GM18507 (cell line): ENCODE measurements around the gene IRF2.
"Not testable (repeated sequence)": the region's sequence is repeated elsewhere in the genome, so short reads cannot be mapped to it uniquely, and the experiment has no call there.

ENCODE experiments used
- DNase-seq: peaks from one replicate; pipeline ENCODE4 v3.0.0; 2011; ENCODE audit warnings: low read depth; ENCODE audit not compliant: insufficient read length; ENCODE audit errors: extremely low spot score
- FAIRE-seq: peaks from 2 replicates; lab custom pipeline; 2011; peaks lifted over from hg19 to GRCh38; lab: Jason Lieb, UNC

Gene IRF2

DNA sequence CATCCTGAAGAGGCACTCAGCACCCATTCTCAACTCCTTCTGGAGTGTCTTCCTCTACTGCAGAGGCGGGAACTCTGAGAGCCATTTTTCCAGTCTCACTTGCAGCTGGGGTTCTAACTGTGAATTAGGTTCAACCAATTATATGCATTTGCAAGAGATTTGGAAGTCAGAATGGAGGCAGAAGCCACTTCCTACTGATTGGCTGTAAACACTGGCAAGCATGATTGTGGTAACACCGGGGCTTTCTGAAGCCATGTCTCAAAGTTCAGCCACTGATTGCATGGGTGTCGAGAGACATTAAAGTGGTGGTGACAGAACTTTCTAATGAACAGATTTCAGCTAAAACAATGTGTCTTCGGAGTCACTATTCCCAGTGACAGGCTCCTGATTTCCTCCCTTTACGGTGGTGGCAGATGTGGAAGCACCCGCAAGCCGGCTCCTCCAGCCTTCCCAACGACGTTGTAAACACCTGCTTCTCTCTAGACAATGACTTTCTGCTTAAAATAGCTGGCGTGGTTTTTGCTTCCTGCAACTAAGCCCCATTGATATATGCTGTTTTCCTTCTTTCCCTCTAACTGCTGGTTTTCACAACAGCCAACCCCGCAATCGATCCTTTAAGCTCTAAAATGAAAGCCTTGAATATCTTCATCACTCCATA is 92.0 kb downstream of the IRF2 start:
- DNase-seq (no peak), FAIRE-seq (peak; percentile 60)

DNA sequence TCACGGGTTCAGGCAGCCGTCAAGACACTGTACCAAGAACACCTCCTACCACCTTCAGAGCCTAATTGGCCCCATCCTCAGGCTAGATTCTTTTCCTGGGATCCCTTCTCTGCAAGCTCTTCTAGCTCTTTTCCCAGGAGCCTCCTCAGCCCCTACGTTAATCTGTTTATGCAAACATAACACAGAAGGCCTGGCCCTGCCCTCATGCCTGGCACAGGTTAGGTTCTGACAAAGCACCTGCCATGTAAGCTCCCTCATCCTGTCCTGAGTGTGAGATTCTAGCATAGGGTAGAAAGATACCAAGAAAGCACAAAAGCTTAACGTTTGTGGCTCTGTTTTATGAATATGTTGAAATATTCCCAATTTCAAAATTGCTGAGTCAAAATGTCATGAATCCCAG is 93.6 kb downstream of the IRF2 start:
- FAIRE-seq (no peak), DNase-seq (no peak)

DNA sequence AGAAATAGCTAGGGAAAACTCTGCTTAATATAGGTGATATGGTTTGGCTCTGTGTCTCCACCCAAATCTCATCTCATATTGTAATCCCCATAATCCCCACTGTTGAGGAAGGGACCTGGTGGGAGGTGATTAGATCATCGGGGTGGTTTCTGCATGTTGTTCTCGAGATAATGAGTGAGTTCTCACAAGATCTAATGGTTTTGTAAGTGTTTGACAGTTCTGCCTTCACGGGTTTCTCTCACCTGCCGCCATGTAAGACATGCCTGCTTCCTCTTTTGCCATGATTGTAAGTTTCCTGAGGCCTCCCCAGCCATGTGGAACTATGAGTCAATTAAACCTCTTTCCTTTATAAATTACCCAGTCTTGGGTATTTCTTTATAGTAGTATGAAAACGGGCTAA is 94.1 kb downstream of the IRF2 start:
- not testable (repeated sequence) for DNase-seq, FAIRE-seq

DNA sequence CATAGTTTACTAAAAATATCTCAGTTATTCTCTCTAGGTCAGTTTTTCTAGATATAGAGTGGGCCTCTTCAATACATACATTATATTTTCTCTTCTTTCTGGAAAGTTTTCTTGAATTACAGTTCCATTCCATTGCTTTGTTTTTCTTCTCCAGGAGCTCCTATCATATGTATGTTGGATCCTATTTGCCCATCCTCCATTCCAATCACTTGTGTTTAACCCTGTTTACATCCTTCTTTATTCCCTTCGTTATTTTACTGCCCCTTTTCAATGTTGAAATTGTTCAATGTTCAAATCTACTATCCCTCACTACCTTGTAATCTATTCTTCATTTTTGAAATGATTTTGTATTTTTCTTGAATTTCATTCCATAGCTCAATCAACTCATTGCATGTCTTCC is 97.4 kb downstream of the IRF2 start:
- FAIRE-seq (no peak), DNase-seq (no peak)

DNA sequence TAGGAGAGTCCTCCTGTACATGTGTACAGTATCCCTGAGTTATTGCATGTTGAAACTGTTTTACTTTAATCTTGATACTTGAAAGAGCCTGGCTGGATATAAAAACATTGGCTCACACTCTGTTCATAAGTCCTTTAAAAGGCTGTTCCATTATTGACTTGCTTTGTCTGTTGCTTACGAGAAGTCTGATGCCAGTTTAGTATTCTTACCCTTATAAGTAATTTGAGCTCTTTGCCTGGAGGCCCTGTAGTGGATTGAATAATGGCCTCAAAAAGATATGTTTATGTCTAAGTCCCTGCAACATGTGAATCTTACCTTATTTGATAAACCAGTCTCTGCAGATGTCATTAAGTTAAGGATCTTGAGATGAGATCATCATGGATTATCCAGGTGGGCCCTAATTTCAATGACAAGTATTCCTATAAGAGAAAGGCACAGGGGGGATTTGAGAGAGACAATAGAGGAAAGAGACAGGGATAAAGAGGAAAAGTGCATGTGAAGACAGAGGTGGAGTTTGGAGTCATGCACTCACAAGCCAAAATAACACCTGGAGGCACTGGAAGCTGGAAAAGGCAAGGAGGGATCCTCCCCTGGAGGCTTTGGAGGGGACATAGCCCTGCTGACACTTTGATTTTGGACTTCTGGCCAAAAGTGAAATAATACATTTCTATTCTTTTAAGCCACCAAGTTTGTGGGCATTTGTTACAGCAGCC is 98.1 kb downstream of the IRF2 start:
- no peak for DNase-seq
- peak; percentile 36 for FAIRE-seq

DNA sequence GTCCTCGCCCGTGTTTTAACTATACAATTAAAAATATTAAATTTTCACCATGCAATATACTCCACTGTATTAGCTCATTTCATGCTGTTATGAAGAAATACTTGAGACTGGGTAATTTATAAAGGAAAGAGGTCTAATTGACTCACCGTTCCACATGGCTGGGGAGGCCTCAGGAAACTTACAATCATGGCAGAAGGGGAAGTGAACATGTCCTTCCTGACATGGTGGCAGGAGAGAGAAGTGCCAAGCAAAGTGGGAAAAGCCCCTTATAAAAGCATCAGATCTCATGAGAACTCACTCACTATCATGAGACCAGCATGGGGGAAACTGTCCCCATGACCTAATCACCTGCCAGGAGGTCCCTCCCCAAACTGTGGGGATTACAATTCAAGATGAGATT is 98.7 kb downstream of the IRF2 start:
- DNase-seq, FAIRE-seq: not testable (repeated sequence)

DNA sequence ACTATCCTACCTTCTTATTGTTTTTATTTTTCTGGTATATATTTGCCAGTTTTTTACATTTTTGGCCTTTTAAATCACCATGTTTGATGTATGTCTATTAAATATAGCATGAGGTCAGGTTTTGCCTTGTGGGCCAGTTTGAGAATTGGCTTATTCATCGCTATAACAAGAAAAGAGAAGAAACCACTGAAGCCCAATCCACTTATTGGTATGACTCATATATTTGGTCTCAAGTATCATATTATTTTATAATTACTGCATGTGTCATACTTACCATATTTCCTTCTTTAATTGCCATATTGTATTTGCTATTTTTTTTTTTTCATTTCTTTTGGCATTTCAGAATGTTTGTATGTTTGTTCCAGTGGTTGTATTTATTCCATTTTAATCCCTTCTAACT is 99.3 kb downstream of the IRF2 start:
- peak; percentile 36 for FAIRE-seq
- DNase-seq = no peak

DNA sequence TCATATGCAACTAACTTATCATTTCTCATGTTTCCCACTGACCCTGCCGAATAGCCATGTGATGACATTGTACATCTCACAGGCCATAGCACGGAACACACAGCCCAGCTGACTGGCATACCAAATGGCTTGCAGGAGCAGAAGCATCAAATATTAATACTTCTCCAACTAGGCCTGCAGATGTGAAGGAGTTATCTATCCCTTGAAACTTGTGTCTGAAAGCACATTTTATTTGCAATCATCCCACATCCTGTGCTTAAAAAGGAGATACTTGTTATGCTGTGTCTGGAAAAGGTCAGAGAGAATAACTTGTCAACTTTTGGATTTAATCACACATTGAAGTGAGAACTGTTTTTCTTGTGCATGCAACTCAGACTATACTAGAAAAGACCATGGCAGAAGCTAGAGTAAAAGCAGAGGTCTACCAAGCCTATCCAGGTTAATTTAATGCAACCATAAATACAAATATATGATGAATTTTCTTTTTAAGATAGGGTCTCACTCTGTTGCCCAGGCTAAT is 100.4 kb downstream of the IRF2 start:
- FAIRE-seq (peak; percentile 66), DNase-seq (no peak)

DNA sequence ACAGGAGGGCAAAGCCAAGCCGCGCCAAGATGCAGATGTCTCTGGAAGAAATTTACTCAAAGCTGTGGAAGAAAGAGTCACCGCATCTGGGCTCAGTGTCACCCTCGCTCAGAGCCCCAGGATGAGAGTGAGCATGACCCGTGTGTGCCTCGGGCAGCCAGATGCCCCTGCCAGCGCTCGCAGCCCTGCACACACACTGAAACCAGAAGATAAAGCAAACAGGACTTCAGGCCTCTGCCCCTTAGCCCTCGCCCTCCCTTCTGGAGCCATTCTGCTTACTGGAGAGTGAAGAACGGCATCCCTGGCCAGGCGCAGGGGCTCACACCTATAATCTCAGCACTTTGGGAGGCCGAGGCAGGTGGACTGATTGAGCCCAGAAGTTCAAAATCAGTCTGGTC is 103.0 kb downstream of the IRF2 start:
- DNase-seq = no peak
- FAIRE-seq = no peak

DNA sequence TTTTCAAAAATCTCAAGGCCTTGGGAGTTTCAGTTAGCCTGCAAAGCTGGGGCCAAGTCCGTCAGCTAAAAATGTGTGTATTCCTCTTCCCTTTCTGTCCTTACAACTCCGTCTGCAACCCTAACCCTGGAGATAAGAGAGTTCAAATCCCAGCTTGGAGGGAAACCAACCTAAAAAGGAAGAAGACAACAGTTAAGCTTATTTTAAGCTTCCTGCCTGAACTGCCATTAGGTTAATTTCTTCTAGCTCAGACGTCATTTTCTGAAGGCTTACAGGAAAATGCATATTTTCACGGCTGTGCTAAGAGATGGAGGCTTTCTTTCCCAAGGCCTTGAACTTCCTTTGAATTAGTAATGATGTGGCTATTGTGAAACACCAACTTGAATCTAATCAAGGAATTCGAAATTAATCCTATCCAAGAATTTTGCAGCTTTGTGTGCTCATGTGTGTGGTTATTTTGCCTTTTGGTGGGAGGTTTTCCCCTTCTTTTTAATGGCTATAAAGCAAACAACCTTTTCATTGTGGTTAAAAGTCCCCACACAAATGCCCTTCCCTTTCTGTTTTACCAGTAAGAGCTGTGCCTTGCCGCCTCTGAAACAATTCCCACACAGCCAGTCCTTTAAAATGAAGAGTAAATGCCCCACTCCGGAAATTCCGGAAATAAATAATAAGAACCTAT is 103.5 kb downstream of the IRF2 start:
- DNase-seq (no peak), FAIRE-seq (peak; percentile 12)

DNA sequence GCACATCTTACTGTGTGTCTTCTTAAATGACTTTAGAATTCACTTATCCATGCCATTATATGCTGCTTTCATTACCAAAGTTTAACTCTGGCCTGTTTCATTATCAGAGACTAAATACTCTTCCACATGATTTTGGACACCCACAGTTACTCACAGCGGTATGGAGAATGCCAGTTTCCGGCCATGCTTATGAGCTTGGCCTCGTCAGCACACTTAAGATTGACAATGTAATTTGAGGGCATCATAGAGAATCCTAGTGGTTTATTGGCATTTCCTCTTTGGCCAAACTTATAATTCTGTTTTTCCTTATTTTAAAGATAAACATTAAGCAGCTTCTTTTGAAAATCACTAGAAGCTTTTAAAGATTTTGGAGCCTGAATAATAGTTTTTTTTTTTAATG is 104.5 kb downstream of the IRF2 start:
- no peak for FAIRE-seq

DNA sequence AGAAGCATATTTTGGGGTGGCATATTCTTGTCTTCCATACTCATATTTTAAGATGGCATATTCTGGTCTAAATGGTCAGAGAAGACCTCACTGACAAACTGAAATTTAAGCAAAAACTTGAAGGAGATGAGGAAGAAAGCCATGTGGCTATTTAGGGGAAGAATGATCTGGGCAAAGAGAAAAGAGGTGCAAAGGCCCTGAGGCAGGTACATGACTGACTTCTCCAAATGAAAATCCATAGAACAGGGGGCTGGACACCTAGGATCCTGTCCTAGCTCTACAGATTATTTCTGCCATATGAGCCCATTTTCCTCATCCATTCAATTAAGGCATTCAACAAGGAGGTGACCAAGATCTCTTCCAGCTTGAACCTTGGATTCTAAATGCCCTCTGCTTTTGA is 105.6 kb downstream of the IRF2 start:
- DNase-seq (no peak), FAIRE-seq (no peak)

More for the DNA sequence above, 104.5 kb downstream of the IRF2 start:
- no peak for DNase-seq

DNA sequence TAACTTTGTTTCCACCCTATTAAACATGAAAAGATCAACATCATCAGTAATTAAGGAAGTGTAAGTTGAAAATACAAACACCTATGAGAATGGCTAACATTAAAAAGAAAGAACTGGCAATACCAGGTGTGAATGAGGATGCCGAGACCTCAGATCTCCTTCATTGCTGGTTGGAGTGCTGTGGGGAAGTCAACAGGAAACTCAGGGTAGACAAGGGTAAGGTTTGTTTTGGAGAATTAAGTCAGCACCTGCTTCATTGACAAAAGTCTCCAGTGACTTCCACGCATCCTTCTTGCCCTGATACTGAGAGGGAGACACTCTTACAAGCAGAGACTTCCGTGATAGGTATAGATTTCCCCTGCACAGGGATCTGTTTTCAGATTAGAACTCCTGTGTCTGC is 106.1 kb downstream of the IRF2 start:
- DNase-seq (no peak), FAIRE-seq (no peak)

DNA sequence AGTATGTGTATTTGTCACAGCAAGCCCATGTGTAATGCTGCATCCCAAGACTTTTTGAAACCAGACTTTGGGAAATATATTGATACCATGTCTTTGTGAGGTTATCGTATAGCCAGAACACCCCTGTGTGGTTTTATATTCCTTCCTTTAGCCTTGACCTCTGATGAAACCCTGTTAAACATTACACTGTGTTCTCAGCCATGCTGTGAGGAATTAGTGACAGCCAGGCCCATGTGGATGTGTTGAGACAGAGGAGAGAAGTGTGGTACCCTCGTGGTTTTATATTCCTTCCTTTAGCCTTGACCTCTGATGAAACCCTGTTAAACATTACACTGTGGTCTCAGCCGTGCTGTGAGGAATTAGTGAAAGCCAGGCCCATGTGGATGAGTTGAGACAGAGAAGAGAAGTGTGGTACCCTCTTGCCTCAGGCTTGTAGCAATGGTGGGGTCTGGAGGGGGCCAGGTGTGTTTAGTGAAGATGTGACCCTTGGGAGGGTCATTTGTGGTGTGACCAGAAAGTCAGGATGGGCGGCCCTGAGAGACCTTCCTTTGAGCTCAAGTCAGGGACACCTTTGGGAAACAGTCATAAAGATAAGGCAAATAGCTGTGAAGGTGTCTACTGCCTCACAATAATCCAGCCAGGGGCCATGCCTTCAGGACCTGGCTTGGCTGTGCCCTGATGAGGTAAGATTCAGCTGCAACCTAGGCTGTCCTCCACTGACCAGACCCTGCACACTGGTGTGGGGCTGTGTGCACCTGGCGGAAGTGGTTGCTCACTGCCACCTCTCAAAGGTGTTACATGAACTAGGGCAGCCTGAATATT is 110.0 kb downstream of the IRF2 start:
- DNase-seq = no peak

DNA sequence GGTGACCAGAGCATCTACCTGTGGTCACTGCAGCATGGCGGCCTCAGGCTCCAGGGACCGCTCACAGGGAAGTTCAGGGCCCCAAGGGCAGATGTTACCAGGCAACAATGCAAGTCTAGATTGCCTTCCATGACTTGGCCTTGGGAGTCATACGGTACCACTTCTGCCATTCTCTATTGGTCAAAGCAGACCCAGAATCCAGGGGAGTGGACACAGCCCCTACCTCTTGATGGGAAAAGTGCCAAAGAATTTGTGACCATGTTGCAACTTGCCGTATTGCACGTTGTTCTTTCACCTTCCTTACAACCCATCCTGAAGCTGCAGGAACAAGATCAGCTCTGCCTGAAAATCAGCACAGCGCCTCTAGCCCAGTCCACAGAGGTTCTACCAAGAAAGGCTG is 111.1 kb downstream of the IRF2 start:
- DNase-seq = no peak
- no peak for FAIRE-seq

More for the DNA sequence above, 110.0 kb downstream of the IRF2 start:
- FAIRE-seq = peak; percentile 99

DNA sequence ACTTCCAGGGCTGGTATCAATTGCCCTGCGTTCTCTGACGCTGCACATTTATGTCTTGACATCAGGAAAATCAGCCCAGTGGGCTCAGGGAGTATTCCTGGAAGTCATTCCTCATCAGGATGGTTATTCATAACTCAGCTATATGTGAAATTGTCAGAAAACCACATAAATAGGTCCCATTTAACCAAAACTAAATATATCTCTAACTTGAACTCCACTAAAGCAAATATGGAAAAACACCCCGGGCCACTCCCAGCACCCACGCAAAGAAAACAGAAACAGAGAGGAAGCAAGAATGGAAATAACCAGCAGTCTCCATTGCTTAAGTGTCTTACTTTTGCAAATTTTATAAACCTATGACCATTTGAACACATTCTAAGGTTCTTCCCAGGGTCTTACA is 112.0 kb downstream of the IRF2 start:
- no peak for FAIRE-seq
- no peak for DNase-seq

DNA sequence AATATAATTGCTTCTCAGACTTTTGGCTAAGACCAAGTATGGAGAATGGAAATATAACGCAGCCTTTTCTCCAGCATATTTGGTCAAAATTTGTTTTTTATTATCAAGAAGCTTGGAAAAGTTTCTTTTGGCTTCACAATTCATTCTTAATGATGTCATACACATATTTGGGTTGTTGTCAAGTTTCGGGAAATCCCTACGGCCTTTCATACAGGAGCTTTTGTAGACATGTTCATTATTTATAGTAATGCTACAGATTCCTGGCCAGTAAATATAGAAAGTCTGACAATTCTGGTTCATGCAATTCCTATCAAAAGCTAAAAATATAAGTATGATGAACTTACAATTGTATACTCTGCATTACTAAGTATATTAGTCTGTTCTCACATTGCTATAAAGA is 112.9 kb downstream of the IRF2 start:
- FAIRE-seq (no peak), DNase-seq (no peak)

DNA sequence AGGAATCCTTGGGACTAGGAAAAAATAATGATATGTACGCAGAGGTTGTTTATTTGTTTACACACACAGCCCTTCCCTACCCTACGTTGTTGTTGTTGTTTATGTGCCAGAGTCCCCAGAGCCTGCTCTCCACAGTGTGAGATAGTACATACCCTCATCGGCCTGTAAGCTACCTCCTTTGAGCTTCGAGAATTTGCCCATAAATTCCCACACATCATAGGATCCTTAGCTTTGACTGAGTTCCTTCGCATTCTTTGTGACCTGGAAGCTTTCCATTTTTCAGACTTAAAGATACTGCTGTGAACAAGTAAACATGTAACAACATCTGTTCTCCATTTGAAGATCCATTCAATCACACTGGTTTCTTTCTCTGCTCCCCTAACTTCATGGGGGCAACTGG is 114.5 kb downstream of the IRF2 start:
- FAIRE-seq = no peak

DNA sequence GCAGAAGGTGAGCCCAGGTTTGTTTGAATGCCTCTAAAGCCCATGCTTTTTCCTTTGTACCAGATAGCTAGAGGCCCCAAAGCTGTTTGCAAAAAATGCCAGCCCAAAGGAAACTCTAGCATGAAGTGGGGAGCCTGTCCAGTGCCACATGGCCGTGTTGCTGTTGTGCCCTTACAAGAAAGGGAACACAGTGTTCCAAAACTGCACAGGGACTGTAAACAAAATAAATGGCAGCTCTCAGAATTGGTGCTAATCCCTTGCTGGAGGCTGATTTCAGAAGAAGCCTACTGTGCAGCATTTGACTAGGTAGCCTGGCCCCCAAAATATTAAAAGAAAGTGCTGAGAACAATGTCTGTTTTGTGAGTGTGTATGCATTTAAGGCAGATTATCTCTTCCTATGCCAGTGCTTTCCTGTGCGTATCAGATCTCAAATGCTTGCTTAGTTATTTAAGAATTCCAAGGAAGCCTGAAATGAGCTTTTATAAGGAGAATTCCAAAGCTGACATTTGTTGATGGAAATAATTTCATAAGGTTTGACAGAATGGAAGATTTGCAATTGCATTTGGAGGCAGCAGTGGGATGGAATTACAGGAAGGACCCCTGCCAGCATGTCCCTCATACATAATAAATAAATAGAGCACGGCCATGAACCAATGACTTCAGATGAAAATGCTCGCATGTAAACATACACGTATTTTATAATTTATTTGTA is 115.7 kb downstream of the IRF2 start:
- FAIRE-seq = no peak
- no peak for DNase-seq

More for the DNA sequence above, 114.5 kb downstream of the IRF2 start:
- DNase-seq = no peak
